Measurements from ENCODE around the gene SLAMF9. TPM values are rescaled to one million over a fixed set of nuclear protein-coding genes. Genes with fewer than 3 reads are reported as not detected.

The SLAMF9 gene
- total and polyA plus RNA-seq, 4 donors = 0.25 to 0.68 (median 0.64) TPM; not detected in 1

DNA sequence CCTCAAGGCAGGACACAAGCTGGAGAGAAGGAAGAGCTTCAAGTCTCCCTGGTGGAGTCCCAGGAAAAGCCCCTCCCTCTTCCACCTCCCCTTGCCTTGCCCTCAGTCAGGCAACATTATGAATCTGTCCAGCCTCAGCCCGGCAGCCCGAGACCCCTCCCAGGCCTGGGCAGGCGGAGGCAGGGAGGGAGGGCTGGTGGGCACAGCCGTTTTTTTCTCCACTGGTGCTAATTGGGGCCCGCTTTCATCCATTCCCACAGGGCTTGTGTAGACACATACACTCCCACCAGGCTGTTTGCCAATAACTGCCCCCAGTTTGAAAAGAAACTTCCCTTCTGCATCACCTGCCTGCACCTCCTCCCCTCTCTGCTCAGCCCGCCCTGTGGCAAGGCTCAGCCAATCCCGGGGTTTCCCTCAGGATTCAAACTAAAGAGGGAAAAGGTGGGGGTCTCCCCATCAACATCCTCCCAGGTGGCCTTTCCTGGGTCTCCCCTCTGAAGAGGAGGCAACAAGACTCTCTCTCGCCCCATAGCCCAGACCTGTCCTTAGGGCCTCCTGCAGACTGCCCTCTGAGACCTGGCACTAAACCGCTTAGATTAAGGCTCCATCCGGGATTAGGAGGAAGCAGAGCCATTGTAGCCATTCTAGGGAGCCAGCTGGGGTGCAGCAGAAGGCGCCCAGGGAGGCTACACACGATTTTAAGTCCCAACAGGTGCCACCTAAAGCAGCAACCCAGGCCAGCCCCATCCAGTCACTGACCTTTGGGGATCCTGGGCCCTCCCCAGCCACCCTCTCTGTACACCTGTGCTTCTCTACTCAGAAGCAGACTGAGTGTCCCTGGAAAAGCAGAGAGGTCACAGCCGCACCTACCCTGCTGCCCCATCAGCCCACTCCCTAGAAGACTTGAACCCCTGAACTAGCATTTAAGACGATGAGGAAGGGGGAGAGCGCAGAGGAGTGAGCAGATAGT is 12.2 kb downstream of the SLAMF9 start (continued):
- TF ChIP-seq, protein P1, sequence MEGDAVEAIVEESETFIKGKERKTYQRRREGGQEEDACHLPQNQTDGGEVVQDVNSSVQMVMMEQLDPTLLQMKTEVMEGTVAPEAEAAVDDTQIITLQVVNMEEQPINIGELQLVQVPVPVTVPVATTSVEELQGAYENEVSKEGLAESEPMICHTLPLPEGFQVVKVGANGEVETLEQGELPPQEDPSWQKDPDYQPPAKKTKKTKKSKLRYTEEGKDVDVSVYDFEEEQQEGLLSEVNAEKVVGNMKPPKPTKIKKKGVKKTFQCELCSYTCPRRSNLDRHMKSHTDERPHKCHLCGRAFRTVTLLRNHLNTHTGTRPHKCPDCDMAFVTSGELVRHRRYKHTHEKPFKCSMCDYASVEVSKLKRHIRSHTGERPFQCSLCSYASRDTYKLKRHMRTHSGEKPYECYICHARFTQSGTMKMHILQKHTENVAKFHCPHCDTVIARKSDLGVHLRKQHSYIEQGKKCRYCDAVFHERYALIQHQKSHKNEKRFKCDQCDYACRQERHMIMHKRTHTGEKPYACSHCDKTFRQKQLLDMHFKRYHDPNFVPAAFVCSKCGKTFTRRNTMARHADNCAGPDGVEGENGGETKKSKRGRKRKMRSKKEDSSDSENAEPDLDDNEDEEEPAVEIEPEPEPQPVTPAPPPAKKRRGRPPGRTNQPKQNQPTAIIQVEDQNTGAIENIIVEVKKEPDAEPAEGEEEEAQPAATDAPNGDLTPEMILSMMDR (IDR thresholded peaks at IDR 0.05; ENCODE audit: low read depth, low read length, missing input control) = no peak
- TF ChIP-seq TAF1 (conservative IDR thresholded peaks at IDR 0.05) = no peak

DNA sequence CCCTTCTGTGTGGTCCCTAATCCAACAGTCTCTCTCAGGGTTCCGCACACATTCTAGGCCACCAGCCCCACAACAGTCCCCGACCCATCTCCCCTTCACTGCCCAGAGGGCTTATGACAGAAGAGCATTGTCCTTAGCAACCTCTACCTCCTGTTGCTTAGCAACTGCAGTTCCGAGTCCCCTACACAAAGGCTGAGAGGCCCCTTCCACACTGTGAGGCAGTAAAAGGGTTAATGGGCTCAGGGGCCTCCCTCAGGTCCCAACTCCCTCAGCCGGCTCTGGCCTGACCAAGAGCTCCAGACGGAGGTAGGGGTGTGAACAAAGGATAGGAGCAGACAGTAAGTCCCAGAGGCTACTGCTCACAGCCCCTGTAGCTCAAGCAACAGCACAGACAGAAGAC is 12.9 kb downstream of the SLAMF9 start:
- no peak overlapping the region for H3K9ac ChIP-seq (ENCODE audit: low read depth in 1 of 2, low read length in 2 of 2)
- no peak overlapping the region for H3K4me3 ChIP-seq (ENCODE audit: low read depth in 1 of 3, low read length in 3 of 3)
- DNase-seq (ENCODE audit: low spot score) = no peak
- no peaks in the 10 kb centered on the region for H3K27me3 ChIP-seq (ENCODE audit: control insufficient read depth in 4 of 4, insufficient read depth in 4 of 4, low read length in 3 of 4)
- no peaks in the 10 kb centered on the region for H3K36me3 ChIP-seq (ENCODE audit: control insufficient read depth in 4 of 4, insufficient read depth in 3 of 4, low read depth in 1 of 4, low read length in 3 of 4)
- H3K9me3 ChIP-seq (ENCODE audit: control insufficient read depth in 4 of 4, low read length in 3 of 4) = no peaks in the 10 kb centered on the region
- 92% methylated on average over 5 of the region's 5 CpGs for WGBS
- peaks cover 12 to 55% (median 37%) of the 10 kb centered on the region in 4 donors for H3K4me1 ChIP-seq (ENCODE audit: control insufficient read depth in 4 of 4, insufficient read depth in 4 of 4, low read length in 3 of 4)
- H3K27ac ChIP-seq (ENCODE audit: low read depth in 1 of 2, low read length in 2 of 2) = no peak overlapping the region
- TF ChIP-seq JUND (IDR thresholded peaks at IDR 0.05) = no peak
- TF ChIP-seq, protein P2, sequence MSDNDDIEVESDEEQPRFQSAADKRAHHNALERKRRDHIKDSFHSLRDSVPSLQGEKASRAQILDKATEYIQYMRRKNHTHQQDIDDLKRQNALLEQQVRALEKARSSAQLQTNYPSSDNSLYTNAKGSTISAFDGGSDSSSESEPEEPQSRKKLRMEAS (IDR thresholded peaks at IDR 0.05) = no peak

DNA sequence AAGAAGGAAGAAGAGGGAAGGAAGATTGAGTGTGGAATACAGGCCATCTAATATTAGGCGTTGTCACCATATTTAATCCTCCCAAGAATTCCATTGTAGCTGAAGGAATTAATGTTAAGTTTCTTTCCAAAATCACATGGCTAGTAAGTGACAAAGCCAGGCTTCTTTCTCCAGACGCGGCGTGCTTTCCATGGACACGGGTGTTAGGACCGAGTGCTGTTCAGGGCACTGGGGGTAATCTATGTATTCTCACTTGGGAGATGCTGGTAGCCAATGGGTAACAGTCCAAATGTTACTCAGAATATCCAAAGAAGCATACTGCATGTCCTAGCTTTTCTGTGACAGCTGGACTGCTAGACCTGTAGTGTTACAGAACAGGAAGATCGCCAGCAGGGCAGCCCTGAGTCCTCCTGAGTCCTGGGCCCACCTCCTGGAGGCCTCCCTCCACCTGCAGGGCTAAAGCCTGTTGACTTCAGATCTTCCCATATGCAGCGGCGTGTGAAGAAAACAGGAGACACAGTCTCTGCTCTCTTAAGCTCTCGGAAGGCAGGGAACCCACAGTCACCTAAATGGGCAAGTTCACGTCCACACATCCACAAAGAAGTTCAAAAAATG is 13.9 kb downstream of the SLAMF9 start:
- DNase-seq (ENCODE audit: low spot score) = no peak
- Histone ChIP-seq H3K9me3 (ENCODE audit: control insufficient read depth in 4 of 4, low read length in 3 of 4) (no peaks in the 10 kb centered on the region), H3K9ac (ENCODE audit: low read depth in 1 of 2, low read length in 2 of 2) (no peak overlapping the region), H3K27ac (ENCODE audit: low read depth in 1 of 2, low read length in 2 of 2) (no peak overlapping the region), H3K4me1 (ENCODE audit: control insufficient read depth in 4 of 4, insufficient read depth in 4 of 4, low read length in 3 of 4) (peaks cover 12 to 46% (median 31%) of the 10 kb centered on the region in 4 donors), H3K27me3 (ENCODE audit: control insufficient read depth in 4 of 4, insufficient read depth in 4 of 4, low read length in 3 of 4) (no peaks in the 10 kb centered on the region), H3K36me3 (ENCODE audit: control insufficient read depth in 4 of 4, insufficient read depth in 3 of 4, low read depth in 1 of 4, low read length in 3 of 4) (no peaks in the 10 kb centered on the region), H3K4me3 (ENCODE audit: low read depth in 1 of 3, low read length in 3 of 3) (no peak overlapping the region)
- TF ChIP-seq HNF4G (IDR thresholded peaks at IDR 0.05) = no peak
- TF ChIP-seq EGR1 (IDR thresholded peaks at IDR 0.05; ENCODE audit: low read depth in 2 of 2) = no peak
- TF ChIP-seq TAF1 (conservative IDR thresholded peaks at IDR 0.05) = no peak
- TF ChIP-seq YY1 (IDR thresholded peaks at IDR 0.05) = no peak
- no peak for TF ChIP-seq JUND (IDR thresholded peaks at IDR 0.05)
- TF ChIP-seq, protein P3, sequence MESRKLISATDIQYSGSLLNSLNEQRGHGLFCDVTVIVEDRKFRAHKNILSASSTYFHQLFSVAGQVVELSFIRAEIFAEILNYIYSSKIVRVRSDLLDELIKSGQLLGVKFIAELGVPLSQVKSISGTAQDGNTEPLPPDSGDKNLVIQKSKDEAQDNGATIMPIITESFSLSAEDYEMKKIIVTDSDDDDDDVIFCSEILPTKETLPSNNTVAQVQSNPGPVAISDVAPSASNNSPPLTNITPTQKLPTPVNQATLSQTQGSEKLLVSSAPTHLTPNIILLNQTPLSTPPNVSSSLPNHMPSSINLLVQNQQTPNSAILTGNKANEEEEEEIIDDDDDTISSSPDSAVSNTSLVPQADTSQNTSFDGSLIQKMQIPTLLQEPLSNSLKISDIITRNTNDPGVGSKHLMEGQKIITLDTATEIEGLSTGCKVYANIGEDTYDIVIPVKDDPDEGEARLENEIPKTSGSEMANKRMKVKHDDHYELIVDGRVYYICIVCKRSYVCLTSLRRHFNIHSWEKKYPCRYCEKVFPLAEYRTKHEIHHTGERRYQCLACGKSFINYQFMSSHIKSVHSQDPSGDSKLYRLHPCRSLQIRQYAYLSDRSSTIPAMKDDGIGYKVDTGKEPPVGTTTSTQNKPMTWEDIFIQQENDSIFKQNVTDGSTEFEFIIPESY (IDR thresholded peaks at IDR 0.05) = no peak
- TF ChIP-seq, protein P1 (IDR thresholded peaks at IDR 0.05; ENCODE audit: low read depth, low read length, missing input control) = no peak
- TF ChIP-seq GABPA (IDR thresholded peaks at IDR 0.05 in 1 of 2, conservative IDR thresholded peaks at IDR 0.05 in 1 of 2) = no peak
- TF ChIP-seq RAD21 (IDR thresholded peaks at IDR 0.05) = no peak
- TF ChIP-seq SP1 (IDR thresholded peaks at IDR 0.05) = no peak
- TF ChIP-seq, protein P4, sequence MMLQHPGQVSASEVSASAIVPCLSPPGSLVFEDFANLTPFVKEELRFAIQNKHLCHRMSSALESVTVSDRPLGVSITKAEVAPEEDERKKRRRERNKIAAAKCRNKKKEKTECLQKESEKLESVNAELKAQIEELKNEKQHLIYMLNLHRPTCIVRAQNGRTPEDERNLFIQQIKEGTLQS (IDR thresholded peaks at IDR 0.05) = no peak
- no peak for TF ChIP-seq FOXA2 (IDR thresholded peaks at IDR 0.05)
- 97% methylated on average over 11 of the region's 11 CpGs for WGBS

Data from liver (tissue), 9 donors.